HUES48 (cell line): ENCODE data around the gene C3orf33.

ENCODE experiments used
- H3K27ac ChIP-seq: one replicate; pipeline ENCODE4 v1.7.0; 2013; ENCODE audit warnings: low read depth, low read length, inconsistent platforms
- H3K27me3 ChIP-seq: 2 replicates; pipeline ENCODE4 v1.6.1; 2013; ENCODE audit warnings: mild to moderate bottlenecking, low read length; ENCODE audit not compliant: control insufficient read depth, insufficient read depth
- H3K36me3 ChIP-seq: 2 replicates; pipeline ENCODE4 v1.6.1; 2013; ENCODE audit warnings: low read length; ENCODE audit not compliant: control insufficient read depth, insufficient read depth
- H3K4me1 ChIP-seq: 2 replicates; pipeline ENCODE4 v1.6.1; 2013; ENCODE audit warnings: mild to moderate bottlenecking, low read length; ENCODE audit not compliant: control insufficient read depth, insufficient read depth
- H3K4me3 ChIP-seq: 2 replicates; pipeline ENCODE4 v1.5.1; 2013; ENCODE audit warnings: mild to moderate bottlenecking, low read depth, low read length
- H3K9ac ChIP-seq: 2 replicates; pipeline ENCODE4 v1.6.1; 2013; ENCODE audit warnings: mild to moderate bottlenecking, low read depth, low read length, moderate library complexity
- H3K9me3 ChIP-seq: 2 replicates; pipeline ENCODE4 v1.6.1; 2013; ENCODE audit warnings: low read length; ENCODE audit not compliant: control insufficient read depth, insufficient read depth

C3orf33 gene

GRCh38 chr3:155747946-155748290, 58.2 kb downstream of the C3orf33 start:
- no peak overlapping the region for H3K4me3 ChIP-seq
- H3K27me3 ChIP-seq, result no peaks in the 10 kb centered on the region
- H3K27ac ChIP-seq, result peak overlapping the region; percentile 84
- no peaks in the 10 kb centered on the region for H3K36me3 ChIP-seq
- peaks cover 54% of the 10 kb centered on the region for H3K4me1 ChIP-seq
- H3K9ac ChIP-seq, result 0 out of 2 replicates have a peak overlapping the region, but pooled peaks have one; percentile 18
- H3K9me3 ChIP-seq, result no peaks in the 10 kb centered on the region

- Histone ChIP-seq H3K4me1 (peaks cover 52% of the 10 kb centered on the region), H3K27me3 (no peaks in the 10 kb centered on the region), H3K9ac (peak overlapping the region; percentile 18; the same call in 1 of the 2 replicates)
These were observed 58.7 kb downstream of the C3orf33 start for GRCh38 chr3:155747286-155747945.

GRCh38 chr3:155746703-155747102, 59.4 kb downstream of the C3orf33 start:
- Histone ChIP-seq H3K9ac (no peak overlapping the region), H3K4me1 (peaks cover 45% of the 10 kb centered on the region), H3K27me3 (no peaks in the 10 kb centered on the region), H3K27ac (peak overlapping the region; percentile 84), H3K9me3 (no peaks in the 10 kb centered on the region), H3K36me3 (no peaks in the 10 kb centered on the region), H3K4me3 (peak overlapping the region; percentile 49)

More at GRCh38 chr3:155747286-155747945, 58.7 kb downstream of the C3orf33 start:
- peak overlapping the region; percentile 19; the same call in 1 of the 2 replicates for H3K4me3 ChIP-seq
- H3K36me3 ChIP-seq, result no peaks in the 10 kb centered on the region
- no peaks in the 10 kb centered on the region for H3K9me3 ChIP-seq
- H3K27ac ChIP-seq, result peak overlapping the region; percentile 84

GRCh38 chr3:155745795-155746550, 60.1 kb downstream of the C3orf33 start:
- H3K9me3 ChIP-seq, result no peaks in the 10 kb centered on the region
- no peaks in the 10 kb centered on the region for H3K27me3 ChIP-seq
- H3K4me1 ChIP-seq, result peaks cover 44% of the 10 kb centered on the region
- H3K4me3 ChIP-seq, result peak overlapping the region; percentile 49
- H3K36me3 ChIP-seq, result no peaks in the 10 kb centered on the region
- H3K27ac ChIP-seq, result peak overlapping the region; percentile 84
- no peak overlapping the region for H3K9ac ChIP-seq

GRCh38 chr3:155744626-155745324, 61.3 kb downstream of the C3orf33 start, which contains the start of gene PLCH1:
PLCH1 (minus strand) TSS chr3:155745071; CDS start chr3:155704224, 40,847 bp downstream.
- Histone ChIP-seq H3K36me3 (no peaks in the 10 kb centered on the region), H3K9ac (peak within 1 kb of the TSS; percentile 59), H3K4me3 (peak within 1 kb of the TSS; percentile 88), H3K4me1 (peaks cover 39% of the 10 kb centered on the region), H3K27ac (peak within 1 kb of the TSS; percentile 84), H3K27me3 (no peaks in the 10 kb centered on the region), H3K9me3 (no peaks in the 10 kb centered on the region)

GRCh38 chr3:155744010-155744625, 62.0 kb downstream of the C3orf33 start:
- Histone ChIP-seq H3K4me3 (peak overlapping the region; percentile 88), H3K27me3 (no peaks in the 10 kb centered on the region), H3K36me3 (no peaks in the 10 kb centered on the region), H3K27ac (peak overlapping the region; percentile 72), H3K4me1 (peaks cover 35% of the 10 kb centered on the region), H3K9me3 (no peaks in the 10 kb centered on the region), H3K9ac (peak overlapping the region; percentile 59)

GRCh38 chr3:155743606-155744005, 62.5 kb downstream of the C3orf33 start:
- H3K36me3 ChIP-seq, result no peaks in the 10 kb centered on the region
- no peak overlapping the region for H3K27ac ChIP-seq
- H3K9ac ChIP-seq, result no peak overlapping the region
- H3K27me3 ChIP-seq, result no peaks in the 10 kb centered on the region
- H3K4me1 ChIP-seq, result peaks cover 30% of the 10 kb centered on the region
- no peaks in the 10 kb centered on the region for H3K9me3 ChIP-seq
- peak overlapping the region; percentile 88 for H3K4me3 ChIP-seq

- no peak overlapping the region for H3K9ac ChIP-seq
- H3K9me3 ChIP-seq, result no peaks in the 10 kb centered on the region
- no peak overlapping the region for H3K4me3 ChIP-seq
- no peaks in the 10 kb centered on the region for H3K27me3 ChIP-seq
- H3K27ac ChIP-seq, result no peak overlapping the region
- H3K4me1 ChIP-seq, result peaks cover 19% of the 10 kb centered on the region
- H3K36me3 ChIP-seq, result no peaks in the 10 kb centered on the region
These were observed 63.6 kb downstream of the C3orf33 start for GRCh38 chr3:155742349-155742965.

GRCh38 chr3:155741603-155742002, 64.5 kb downstream of the C3orf33 start:
- no peaks in the 10 kb centered on the region for H3K9me3 ChIP-seq
- no peaks in the 10 kb centered on the region for H3K27me3 ChIP-seq
- H3K4me1 ChIP-seq, result peaks cover 10% of the 10 kb centered on the region
- no peaks in the 10 kb centered on the region for H3K36me3 ChIP-seq
- no peak overlapping the region for H3K9ac ChIP-seq
- no peak overlapping the region for H3K27ac ChIP-seq
- H3K4me3 ChIP-seq, result no peak overlapping the region

GRCh38 chr3:155741101-155741500, 65.0 kb downstream of the C3orf33 start:
- no peaks in the 10 kb centered on the region for H3K9me3 ChIP-seq
- H3K4me1 ChIP-seq, result peaks cover 5% of the 10 kb centered on the region
- H3K27me3 ChIP-seq, result no peaks in the 10 kb centered on the region
- no peak overlapping the region for H3K4me3 ChIP-seq
- no peak overlapping the region for H3K9ac ChIP-seq
- no peak overlapping the region for H3K27ac ChIP-seq
- no peaks in the 10 kb centered on the region for H3K36me3 ChIP-seq
